ENCODE data around the gene GXYLT2.

The GXYLT2 gene

GRCh38 chr3:72974956-72975355, 87.1 kb downstream of the GXYLT2 start:
- Histone ChIP-seq H4K20me1 (ENCODE audit: insufficient read depth, low read length) (no peaks in the 10 kb centered on the region; the same call in 1 of the 2 replicates), H3K9ac (ENCODE audit: low read depth, low read length) (no peak overlapping the region), H3K36me3 (ENCODE audit: insufficient read depth, low read length) (peaks cover 63% of the 10 kb centered on the region), H3K4me2 (ENCODE audit: insufficient read depth, low read length) (no peak overlapping the region), H3K27me3 (ENCODE audit: insufficient read depth, low read length, poor library complexity) (no peaks in the 10 kb centered on the region), H3K79me2 (ENCODE audit: insufficient read depth, low read length) (no peaks in the 10 kb centered on the region), H3K9me3 (ENCODE audit: insufficient read depth, low read length, severe bottlenecking) (no peaks in the 10 kb centered on the region), H2AFZ (ENCODE audit: low read depth, low read length) (no peak overlapping the region), H3K4me3 (ENCODE audit: low read depth in 1 of 2, low read length in 2 of 2) (no peak overlapping the region), H3K4me1 (ENCODE audit: insufficient read depth, low read length) (no peaks in the 10 kb centered on the region), H3K27ac (ENCODE audit: low read length) (no peak overlapping the region)
- DNase-seq (no peak), ATAC-seq (ENCODE audit: insufficient read depth, low read depth) (no peak)
- TF ChIP-seq EZH2 (IDR thresholded peaks at IDR 0.05; ENCODE audit: borderline replicate concordance, low read depth, low read length, severe bottlenecking) (no peak), CTCF (IDR thresholded peaks at IDR 0.05; ENCODE audit: borderline replicate concordance, extremely low read depth, low read length, poor library complexity, severe bottlenecking) (no peak)

- ATAC-seq (ENCODE audit: insufficient read depth, low read depth) = no peak
- no peak overlapping the region for H3K9ac ChIP-seq (ENCODE audit: low read depth, low read length)
- no peak overlapping the region for H3K4me3 ChIP-seq (ENCODE audit: low read depth in 1 of 2, low read length in 2 of 2)
- H3K9me3 ChIP-seq (ENCODE audit: insufficient read depth, low read length, severe bottlenecking) = no peaks in the 10 kb centered on the region
- H2AFZ ChIP-seq (ENCODE audit: low read depth, low read length) = no peak overlapping the region
- no peaks in the 10 kb centered on the region; the same call in 1 of the 2 replicates for H4K20me1 ChIP-seq (ENCODE audit: insufficient read depth, low read length)
- no peak overlapping the region for H3K4me2 ChIP-seq (ENCODE audit: insufficient read depth, low read length)
- H3K27ac ChIP-seq (ENCODE audit: low read length) = no peak overlapping the region
- H3K27me3 ChIP-seq (ENCODE audit: insufficient read depth, low read length, poor library complexity) = no peaks in the 10 kb centered on the region
- DNase-seq = no peak
- peaks cover 55% of the 10 kb centered on the region for H3K36me3 ChIP-seq (ENCODE audit: insufficient read depth, low read length)
- no peaks in the 10 kb centered on the region for H3K4me1 ChIP-seq (ENCODE audit: insufficient read depth, low read length)
- H3K79me2 ChIP-seq (ENCODE audit: insufficient read depth, low read length) = no peaks in the 10 kb centered on the region
- no peak for TF ChIP-seq CTCF (IDR thresholded peaks at IDR 0.05; ENCODE audit: borderline replicate concordance, extremely low read depth, low read length, poor library complexity, severe bottlenecking)
- no peak for TF ChIP-seq EZH2 (IDR thresholded peaks at IDR 0.05; ENCODE audit: borderline replicate concordance, low read depth, low read length, severe bottlenecking)
Measured at GRCh38 chr3:72976281-72976741, 88.5 kb downstream of the GXYLT2 start.

- DNase-seq = no peak
- Histone ChIP-seq H3K27ac (ENCODE audit: low read length) (no peak overlapping the region), H2AFZ (ENCODE audit: low read depth, low read length) (no peak overlapping the region), H3K27me3 (ENCODE audit: insufficient read depth, low read length, poor library complexity) (no peaks in the 10 kb centered on the region), H3K4me2 (ENCODE audit: insufficient read depth, low read length) (no peak overlapping the region), H3K4me3 (ENCODE audit: low read depth in 1 of 2, low read length in 2 of 2) (no peak overlapping the region), H3K4me1 (ENCODE audit: insufficient read depth, low read length) (no peaks in the 10 kb centered on the region), H4K20me1 (ENCODE audit: insufficient read depth, low read length) (no peaks in the 10 kb centered on the region; the same call in 1 of the 2 replicates), H3K9me3 (ENCODE audit: insufficient read depth, low read length, severe bottlenecking) (no peaks in the 10 kb centered on the region), H3K9ac (ENCODE audit: low read depth, low read length) (no peak overlapping the region), H3K79me2 (ENCODE audit: insufficient read depth, low read length) (no peaks in the 10 kb centered on the region), H3K36me3 (ENCODE audit: insufficient read depth, low read length) (peaks cover 47% of the 10 kb centered on the region; the same call in 1 of the 2 replicates)
- no peak for ATAC-seq (ENCODE audit: insufficient read depth, low read depth)
- no peak for TF ChIP-seq EZH2 (IDR thresholded peaks at IDR 0.05; ENCODE audit: borderline replicate concordance, low read depth, low read length, severe bottlenecking)
- TF ChIP-seq CTCF (IDR thresholded peaks at IDR 0.05; ENCODE audit: borderline replicate concordance, extremely low read depth, low read length, poor library complexity, severe bottlenecking) = peak; percentile 25
Measured at GRCh38 chr3:72977060-72977808, 89.4 kb downstream of the GXYLT2 start.

Measured in DND-41 (cell line).